EH (cell line): ENCODE measurements around the gene SFT2D3.

ENCODE experiments used
- DNase-seq: peaks from one replicate; pipeline ENCODE4 v3.0.0-alpha.2; 2015; ENCODE audit warnings: low read depth

The SFT2D3 gene

DNA sequence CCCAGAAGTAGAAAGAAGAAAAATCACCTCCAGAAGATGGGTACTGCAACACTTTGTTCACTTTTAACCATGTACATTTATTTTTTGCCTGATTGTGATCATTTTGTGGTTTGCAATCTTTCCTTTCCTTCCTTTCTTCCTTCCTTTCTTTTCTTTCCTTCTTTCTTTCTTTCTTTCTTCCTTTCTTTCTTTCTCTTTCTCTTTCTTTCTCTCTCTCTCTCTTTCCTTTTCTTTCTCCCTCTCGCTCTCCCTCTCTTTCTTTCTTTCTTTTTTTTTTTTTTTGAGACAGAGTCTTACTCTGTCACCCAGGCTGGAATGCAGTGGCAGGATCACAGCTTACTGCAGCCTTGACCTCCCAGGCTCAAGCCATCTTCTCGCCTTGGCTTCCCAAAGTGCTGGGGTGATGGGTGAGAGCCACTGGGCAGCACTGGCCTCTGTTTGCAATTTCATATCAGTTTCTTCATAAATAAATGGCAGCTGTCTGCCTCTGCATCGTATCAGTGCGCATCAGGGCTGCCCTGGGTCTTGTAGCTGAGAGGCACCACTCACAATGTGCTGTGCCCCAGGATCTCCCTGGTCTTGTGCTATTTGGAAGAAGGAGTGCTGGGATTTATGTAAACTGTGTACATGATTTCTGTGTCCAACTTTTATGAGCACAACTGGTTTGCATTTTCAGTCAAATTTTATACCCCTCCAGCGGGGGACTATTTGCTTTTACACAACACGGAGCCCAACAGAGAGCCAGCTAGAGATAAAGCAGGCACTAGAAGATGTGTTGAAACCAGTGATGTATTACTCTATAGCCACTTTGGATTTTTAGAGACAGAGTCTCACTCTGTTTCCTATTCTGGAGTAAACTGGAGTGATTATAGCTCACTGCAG lies 19.1 kb upstream of the SFT2D3 start:
- no peak for DNase-seq

DNA sequence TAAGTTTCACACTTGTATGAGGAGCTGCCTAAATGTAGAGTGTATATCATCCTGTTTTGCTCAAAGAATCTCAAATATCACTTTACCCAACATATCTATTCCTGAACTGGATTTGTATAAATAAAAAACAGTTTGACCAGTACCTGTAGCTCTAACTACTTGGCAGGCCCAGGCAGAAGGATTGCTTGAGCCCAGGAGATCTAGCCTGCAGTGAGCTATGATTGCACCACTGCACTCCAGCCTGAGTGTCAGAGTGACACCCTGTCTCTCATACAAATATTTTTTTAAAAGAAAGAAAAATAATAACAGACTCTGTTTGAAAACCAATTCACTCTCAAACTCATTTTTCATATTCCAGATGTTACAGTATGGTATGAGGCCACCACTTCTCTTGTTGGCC lies 18.2 kb upstream of the SFT2D3 start:
- no peak for DNase-seq

DNA sequence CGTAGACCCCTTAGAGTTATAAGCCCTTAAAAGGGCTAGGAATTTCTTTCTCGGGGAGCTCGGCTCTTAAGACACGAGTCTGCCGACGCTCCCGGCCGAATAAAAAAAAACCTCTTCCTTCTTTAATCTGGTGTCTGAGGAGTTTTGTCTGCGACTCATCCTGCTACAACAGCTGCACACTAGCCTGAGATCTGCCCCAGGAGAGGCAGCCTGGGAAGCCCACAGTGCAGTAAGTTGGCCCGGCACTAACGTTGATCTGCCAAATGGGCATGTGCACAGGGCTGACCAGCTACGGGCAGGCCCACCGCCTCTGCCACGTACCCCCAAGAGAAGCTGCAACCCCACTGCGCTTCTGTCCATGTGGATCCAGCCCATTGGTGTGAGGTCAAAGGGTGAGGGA lies 17.5 kb upstream of the SFT2D3 start:
- peak; percentile 50 for DNase-seq

DNA sequence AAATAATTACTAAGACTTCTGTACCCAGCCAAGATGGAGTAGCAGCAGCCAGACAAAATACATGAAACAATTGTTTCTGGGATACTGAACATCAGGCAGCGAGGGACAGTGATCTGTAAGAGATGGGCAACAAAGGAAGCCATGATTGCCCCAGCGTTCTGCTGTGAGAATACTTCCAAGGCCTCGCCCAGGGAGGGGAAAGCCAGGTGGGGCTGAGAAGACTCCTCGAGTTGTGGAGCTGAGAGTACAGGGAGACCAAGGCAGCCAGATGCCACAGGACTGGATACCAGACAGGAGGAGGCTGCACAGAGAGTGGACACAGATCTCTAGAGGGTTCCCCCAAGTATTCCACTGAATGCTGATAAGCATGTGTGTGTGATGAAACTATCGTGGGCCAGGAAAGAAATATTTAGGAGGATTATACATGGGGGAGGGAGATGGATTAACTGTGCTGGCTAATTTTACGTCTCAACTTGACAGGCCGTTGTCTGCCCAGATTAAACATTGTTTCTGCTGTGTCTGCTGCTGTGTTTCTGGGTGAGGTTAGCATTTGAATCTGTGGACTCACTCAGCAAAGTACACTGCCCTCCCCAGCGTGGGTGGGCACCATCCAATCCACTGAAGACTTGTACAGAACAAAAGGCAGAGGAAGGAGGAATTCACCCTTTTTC lies 15.8 kb upstream of the SFT2D3 start:
- no peak for DNase-seq

DNA sequence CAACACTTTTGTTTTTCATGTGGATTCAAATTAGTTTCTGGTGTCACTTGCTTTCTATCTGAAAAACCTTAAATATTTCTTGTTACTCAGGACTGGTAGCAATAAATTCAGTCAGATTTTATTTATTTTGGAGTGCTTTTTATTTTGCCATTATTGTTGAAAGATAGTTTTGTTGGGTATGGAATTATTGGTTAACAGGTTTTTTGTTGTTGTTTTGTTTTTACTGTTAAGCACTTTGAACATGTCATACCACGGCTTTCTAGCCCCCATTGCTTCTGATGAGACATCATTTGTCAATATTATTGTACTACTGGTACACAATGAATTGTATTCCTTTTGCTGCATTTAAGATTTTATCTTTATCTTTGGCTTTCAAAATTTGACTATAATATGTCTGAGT lies 12.9 kb upstream of the SFT2D3 start:
- DNase-seq = no peak

DNA sequence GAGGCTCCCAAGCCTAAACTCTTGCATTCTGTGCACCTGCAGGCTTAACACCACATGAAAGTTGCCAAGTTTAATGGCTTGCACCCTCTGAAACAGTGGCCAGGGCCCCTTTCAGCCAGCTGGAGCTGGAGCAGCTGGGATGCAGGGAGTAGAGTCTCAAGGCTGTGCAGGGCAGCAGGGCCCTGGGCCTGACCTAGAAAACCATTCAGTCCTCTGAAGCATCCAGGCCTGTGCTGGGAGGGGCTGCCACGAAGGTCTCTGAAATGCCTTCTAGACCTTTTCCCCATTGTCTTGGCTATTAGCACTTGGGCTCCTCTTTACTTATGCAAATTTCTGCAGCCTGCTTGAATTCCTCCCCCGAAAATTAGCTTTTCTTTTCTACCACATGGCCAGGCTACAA lies 10.6 kb upstream of the SFT2D3 start:
- DNase-seq = no peak

DNA sequence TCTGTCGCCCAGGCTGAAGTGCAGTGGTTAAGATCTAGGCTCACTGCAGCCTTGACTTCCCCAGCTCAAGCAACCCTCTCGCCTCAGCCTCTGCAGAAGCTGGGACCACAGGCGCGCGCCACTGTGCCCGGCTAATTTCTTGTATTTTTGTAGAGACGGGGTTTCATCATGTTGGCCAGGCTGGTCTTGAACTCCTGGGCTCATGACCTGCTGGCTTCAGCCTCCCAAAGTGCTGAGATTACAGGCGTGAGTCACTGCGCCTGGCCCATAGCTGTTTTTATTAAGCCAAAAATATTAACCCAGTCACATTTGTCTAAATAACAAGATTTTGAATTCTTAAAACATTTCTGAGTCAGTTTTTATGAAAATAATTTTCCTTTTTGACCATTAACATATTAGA lies 6.3 kb upstream of the SFT2D3 start:
- peak; percentile 30 for DNase-seq

DNA sequence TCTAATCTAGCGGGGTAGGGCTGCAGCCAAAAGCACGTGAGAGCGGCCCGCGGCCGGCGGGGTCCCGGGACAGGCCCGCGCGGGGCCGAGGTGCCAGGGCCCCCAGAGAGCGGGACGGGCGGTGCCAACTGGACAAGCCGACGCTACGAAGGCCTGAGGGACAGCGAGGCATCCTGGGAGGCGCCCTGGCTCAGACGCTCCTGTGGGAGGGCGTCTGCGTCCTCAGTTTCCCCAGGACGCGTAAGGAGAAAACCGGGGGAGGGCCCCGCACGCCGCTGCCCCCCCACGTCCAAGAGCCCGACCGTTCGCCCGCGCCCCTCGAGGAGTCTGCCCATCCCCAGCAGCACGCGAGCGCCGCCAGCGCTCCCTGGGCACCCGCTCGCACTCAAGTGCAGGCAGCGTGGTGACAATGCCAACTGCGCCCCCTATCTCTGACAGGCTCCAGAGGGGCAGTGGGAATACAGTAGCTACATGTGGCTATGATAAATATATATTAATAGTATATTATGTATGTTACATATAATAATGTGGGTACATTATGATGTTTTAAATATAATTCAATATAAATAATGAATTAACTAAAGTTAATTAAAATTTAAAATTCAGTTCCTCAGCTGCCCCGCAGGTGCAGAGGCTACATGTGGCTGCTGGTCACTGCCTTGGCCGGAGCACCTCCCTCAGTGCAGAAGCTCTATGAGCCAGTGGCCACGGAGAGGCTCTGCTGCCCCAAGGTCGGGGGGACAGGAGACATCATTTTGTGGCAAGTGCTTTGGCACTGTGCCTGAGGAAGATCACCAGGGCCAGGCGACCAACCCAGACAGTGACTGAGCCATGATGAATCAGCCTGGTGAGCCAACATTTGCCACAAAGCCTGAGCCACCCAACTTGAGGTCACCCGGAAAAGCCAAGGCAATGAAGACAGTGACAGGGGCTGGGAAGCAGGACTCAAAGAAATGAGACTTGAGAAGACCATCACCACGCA lies 5.5 kb upstream of the SFT2D3 start:
- DNase-seq = peak; percentile 63

DNA sequence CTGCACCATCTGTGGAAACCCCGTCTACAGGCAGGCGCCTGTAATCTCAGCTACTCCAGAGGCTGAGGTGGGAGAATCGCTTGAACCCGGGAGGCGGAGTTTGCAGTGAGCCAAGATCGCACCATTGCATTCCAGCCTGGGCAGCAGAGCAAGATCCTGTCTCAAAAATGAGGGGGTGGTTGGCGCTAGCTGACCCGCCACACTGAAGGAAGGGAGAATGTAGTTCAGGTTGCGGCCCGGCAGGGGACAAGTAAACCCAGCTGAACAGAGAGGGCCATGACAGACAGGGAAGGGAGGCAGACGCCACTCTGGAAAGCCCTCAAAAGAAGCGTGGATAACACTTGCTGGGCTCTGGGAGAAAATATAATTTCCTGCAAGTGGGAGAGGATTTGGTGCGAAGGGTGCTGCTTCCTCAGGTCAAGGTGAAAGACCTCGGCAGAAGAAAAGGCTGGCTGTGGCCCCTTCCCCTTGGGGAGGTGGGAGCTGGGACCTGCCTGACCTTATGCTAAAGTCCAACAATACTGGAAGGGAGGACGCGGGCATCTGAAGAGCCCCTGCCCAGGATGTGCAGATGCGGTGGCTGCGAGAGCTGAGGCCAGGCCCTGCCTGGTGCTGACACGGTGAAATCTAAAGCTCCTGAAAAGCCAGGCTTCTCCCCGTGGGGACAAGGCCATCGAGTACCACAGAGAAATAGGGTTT lies 3.7 kb upstream of the SFT2D3 start:
- DNase-seq = no peak

DNA sequence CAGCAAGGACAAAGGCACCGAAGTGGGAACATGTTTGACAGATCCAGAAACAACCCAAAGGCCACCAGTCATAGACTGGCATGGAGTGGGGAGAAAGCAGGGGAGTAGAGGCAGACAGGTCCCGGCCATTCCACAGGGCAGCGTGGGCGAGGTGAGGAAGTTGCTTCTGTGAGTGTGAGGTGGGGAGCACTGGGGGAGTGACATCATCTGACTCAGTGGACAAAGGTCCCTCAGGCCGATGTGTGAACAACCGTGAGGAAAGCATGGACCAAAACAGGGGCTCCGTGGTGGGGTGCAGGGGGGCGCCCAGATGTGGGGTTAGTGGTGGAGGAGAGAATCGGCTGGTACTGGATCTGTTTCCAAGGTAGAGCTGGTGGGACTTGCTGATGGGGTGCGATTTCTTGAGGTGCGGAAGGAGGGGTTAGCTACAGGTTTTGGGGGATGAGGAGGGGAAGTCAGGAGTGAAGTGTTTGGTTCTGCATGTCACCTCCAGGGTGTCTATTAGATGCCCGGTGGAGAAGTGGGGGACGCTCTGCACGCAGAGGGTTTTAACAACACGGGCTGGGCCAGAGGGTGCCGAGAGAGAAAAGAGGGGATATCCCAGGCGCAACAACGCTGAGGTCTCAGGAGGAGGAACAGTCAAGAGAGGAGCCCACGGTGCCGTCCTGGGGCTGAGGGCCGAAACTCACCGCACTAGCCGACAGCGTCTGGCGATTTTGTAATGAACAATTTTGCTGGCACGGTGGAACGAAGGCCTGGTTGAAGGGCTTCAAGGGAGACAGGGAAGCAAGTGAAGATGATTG lies 2.5 kb upstream of the SFT2D3 start:
- no peak for DNase-seq

DNA sequence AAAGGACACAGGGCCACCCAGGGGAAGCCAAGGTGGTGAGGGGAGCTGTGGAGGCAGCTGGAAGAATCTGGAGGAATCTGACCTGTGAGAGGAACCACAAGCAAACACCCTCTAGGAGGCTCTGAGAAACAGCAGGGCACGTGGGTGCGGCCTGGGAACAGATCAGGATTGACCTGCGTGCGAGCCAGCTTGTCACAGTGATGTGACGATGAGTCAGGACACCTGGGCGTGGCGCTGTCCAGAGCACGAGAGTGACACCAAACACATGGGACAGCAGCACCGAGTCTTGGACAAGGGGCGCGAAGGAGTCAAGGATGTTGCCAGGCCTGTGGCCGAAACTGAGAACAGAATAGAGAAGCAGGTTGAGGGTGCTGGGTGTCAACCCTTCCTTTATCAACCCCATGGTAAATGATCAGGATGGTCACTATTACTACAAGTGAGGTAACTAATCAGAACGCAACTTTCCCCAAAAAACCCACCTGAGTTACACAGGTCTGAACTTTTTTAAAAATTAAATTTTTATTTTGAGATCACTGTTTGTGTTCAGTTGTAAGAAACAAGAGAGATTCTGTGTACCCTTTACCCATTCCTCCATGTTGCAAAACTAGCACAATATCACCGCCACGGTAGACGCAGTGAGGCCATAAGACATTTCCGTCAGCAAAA lies 637 bp upstream of the SFT2D3 start:
- no peak for DNase-seq

DNA sequence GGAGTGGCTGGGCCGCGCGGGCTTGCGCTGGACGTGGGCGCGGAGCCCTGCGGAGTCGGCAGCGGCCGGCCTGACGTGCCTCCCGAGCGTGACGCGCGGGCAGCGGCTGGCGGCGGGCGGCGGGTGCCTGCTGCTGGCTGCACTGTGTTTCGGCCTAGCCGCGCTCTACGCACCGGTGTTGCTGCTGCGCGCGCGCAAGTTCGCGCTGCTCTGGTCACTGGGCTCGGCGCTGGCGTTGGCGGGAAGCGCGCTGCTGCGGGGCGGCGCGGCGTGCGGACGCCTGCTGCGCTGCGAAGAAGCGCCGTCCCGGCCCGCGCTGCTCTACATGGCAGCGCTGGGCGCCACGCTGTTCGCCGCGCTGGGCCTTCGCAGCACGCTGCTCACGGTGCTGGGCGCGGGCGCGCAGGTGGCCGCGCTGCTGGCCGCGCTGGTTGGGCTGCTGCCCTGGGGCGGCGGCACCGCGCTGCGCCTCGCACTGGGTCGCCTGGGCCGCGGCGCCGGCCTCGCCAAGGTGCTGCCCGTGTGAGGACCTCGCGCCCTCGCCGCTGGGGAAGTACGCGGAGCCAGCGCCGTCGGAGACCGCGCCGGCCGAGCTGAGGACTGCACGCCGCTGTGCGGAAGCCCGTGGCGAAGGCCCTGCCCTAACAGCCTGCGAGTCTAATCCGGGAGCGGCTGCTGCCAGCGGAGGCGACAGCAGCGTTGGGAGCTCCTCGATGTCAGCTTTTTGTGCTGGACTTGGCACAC lies 526 bp downstream of the SFT2D3 start:
- peak; percentile 76 for DNase-seq

DNA sequence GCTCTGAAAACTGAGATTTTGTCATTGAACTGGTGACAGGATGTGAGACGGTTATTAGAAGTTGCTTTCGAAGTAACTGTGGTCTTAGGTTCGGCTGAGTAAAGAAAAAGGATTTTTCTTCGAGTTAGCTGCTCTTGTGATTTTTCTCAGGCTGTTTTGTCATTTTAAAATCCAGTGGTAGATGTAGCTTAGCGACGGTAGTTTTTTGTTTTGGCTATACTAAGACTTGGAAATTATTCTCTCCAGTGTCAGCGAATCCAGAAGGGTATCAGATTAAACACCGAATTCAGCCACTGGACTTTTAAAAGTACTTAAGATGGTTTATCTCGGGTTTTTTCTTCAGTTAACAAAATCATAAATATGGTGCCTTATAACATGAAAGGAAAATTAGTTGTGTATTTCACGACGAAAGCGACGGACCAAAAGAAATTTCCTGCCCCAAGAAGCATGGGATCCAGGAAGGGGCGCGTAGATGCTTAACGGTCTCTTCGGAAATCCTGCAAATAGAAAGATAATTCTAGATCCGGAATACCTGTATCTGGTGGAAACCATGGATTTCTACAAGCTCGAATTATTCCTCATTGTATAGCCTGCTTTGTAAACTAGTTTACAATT lies 1.2 kb downstream of the SFT2D3 start:
- no peak for DNase-seq

DNA sequence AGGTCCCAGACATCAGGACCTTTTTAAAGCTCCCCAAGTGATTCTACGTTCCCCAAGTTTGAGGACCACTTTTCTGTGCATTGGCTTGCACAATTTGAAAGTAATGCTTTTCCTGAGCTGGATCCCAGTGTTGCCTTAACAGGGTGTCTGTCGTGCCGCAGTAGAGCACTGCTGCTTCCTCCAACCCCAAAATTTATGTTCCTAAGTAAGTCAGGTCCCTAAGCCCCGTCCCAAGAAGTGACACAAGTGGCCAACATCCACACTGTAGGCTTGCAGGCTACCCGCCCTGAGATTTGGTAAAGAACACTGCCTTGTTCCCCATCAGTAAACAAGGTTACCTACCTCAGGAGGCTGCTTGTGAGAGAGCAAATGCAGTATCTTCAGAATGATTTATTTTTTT lies 2.0 kb downstream of the SFT2D3 start:
- DNase-seq = no peak

DNA sequence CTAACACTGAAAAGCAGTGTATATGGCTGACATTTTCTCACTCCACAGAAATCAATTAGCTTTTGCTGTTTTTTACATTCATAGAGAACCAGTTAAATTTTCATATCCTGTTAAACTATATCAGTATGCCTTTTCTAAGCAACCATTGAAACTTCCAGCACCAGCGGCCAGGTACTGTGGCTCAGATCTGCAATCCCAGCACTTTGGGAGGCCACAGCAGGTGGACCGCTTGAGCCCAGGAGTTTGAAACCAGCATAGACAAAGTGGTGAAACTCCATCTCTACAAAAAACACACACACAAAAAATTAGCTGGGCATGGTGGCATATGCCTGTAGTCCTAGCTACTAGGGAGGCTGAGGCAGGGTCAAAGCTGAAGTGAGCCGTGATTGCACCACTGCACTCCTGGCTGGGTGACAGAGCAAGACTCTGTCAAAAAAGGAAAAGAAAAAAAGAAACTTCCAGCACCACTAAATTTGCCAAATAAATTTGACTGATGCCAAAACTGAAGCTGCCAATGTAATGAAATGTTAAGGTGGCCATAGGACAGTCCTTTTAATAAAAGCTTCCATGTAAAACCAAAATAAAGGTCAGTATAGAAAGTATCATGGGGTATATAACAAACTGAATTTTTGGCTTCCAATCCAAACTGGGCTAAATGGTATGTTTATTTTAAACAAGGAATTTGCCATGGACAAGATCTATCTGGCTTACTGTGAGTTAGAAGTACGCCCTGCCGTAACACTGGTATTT lies 3.5 kb downstream of the SFT2D3 start:
- DNase-seq = no peak

DNA sequence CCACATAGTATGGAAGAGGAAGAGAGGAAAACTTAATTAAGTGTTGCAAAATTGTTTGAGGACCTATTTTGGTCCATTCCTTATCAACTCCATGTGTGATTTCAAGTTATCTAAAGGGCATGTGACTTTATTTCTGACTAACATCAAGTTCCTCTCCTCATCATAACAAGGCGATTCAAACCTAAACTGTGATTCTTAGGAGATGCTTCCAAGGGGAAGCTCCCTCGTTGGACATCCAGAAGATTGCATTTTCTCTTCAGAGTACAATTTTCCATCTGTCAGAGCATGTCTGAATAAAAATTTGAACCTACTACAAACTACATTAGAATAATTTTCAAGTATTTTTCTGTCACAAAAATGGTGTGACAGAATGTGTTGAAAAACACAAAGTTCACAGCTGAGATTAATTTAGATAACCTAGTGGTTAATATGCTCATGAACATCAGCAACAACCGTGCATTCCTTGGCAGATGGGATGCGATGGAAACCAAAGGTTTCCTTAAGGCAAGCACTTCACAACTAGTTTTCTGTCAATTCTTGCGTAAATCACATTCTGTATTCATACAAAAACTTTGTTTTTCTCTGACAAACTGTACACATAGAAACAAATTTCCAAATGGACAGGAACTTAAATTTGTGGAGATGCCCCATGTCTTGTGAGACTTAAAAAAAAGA lies 4.2 kb downstream of the SFT2D3 start:
- DNase-seq = peak; percentile 64

DNA sequence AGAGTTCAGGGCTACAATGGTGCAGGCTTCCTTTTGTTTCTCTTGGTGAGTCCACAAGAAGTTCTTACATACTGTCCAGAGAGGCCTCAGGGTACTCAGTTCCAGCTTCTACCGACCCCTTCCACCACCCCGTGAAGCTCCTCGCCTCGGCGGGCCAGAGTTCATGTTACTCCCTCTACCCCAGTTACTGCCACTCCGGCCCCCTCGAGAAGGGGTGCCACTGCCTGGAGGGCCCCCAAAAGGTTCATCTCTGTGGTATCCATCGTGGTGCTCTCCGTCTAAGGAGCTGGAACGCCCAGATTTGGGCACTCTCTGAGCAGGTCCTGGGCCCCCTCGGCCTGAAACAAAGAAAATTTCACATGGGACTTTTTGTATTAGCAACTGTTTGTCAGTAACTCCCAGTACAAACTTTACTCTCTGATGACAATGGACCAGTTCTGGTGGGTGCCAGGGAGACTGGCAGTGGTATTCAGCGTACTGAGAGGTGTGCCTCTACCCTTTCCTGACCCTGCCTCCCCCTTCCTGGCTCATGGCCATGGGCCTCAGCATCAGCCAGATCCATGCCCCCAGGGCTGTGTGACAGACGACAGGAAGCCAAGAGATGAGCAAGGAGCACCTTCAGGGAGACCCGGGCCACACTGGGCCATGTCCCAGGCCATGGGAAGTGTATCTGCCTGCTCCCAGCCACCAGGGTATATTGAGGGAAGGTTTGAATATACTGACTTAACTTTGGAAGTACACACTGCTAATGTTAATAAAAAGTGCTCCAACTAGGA lies 5.1 kb downstream of the SFT2D3 start:
- DNase-seq = no peak
